Esophagus squamous epithelium (tissue), 4 donors: ENCODE data around the gene RBM6.

Experiments used
- CTCF ChIP-seq, 6 experiments: fragments of 450-650 bp in 4 of 6; fragments of 200-600 bp in 2 of 6; sonication (generic) in 2 of 6; IDR thresholded peaks; one replicate each; pipeline ENCODE4 v1.5.1; 2016 to 2019; ENCODE audit warnings: antibody characterized with exemption in 6 of 6, mild to moderate bottlenecking in 4 of 6, moderate library complexity in 4 of 6
- POLR2A ChIP-seq, 4 donors: fragments of 450-650 bp; IDR thresholded peaks; one replicate each; pipeline ENCODE4 v1.6.1; 2017; ENCODE audit warnings: antibody characterized with exemption in 4 of 4, mild to moderate bottlenecking in 4 of 4, moderate library complexity in 3 of 4

GRCh38 chr3:50117120-50117519, 177.2 kb downstream of the RBM6 start:
- TF ChIP-seq CTCF (IDR thresholded peaks at IDR 0.05) (no peak), POLR2A (IDR thresholded peaks at IDR 0.05) (no peak)
